MCF 10A (cell line): ENCODE data around the gene SEC24D. TPM values are rescaled to one million over a fixed set of nuclear protein-coding genes. Genes with fewer than 3 reads are reported as not detected.

Experiments
- BruUV-seq: library from RNA; stranded (reverse); fragments of 400-500 nt; replicated peaks from 2 replicates; lab custom pipeline; 2021; lab: Mats Ljungman, UMichigan
- CTCF ChIA-PET: fragments of 300-600 bp; sonication (Branson Sonifier 250); formaldehyde crosslinking; extraction: SDS; loops from one replicate; lab custom pipeline; 2021; ENCODE audit warnings: antibody characterized with exemption, inconsistent platforms; lab: Yijun Ruan, JAX
- POLR2A ChIA-PET: fragments of 300-600, 350-650 bp; sonication (Branson Sonifier 250); formaldehyde crosslinking; extraction: SDS; loops from one replicate; lab custom pipeline; 2020; ENCODE audit warnings: antibody characterized with exemption, inconsistent platforms; lab: Yijun Ruan, JAX
- DNase-seq: peaks from one replicate; pipeline ENCODE4 v3.0.0-alpha.2; 2018; ENCODE audit not compliant: unreplicated experiment
- H3K27ac Mint-ChIP-seq: one replicate; pipeline ENCODE4 v1.8.0; 2022; ENCODE audit warnings: mild to moderate bottlenecking, low read depth, mixed read lengths; ENCODE audit not compliant: unreplicated experiment
- H3K27me3 Mint-ChIP-seq: one replicate; pipeline ENCODE4 v1.8.0; 2022; ENCODE audit warnings: mixed read lengths; ENCODE audit not compliant: insufficient read depth, unreplicated experiment
- H3K36me3 Mint-ChIP-seq: one replicate; pipeline ENCODE4 v1.8.0; 2022; ENCODE audit warnings: mild to moderate bottlenecking, moderate library complexity, mixed read lengths; ENCODE audit not compliant: insufficient read depth, unreplicated experiment
- H3K4me1 Mint-ChIP-seq: one replicate; pipeline ENCODE4 v1.8.0; 2022; ENCODE audit warnings: mixed read lengths; ENCODE audit not compliant: insufficient read depth, unreplicated experiment
- H3K4me3 Mint-ChIP-seq: one replicate; pipeline ENCODE4 v1.8.0; 2022; ENCODE audit warnings: mild to moderate bottlenecking, moderate library complexity, mixed read lengths; ENCODE audit not compliant: unreplicated experiment
- H3K9me3 Mint-ChIP-seq: one replicate; pipeline ENCODE4 v1.8.0; 2022; ENCODE audit warnings: mixed read lengths; ENCODE audit not compliant: unreplicated experiment
- CTCF ChIP-seq: fragments of 200-600 bp; IDR thresholded peaks from one replicate; pipeline ENCODE4 v1.8.0; 2022; ENCODE audit warnings: antibody characterized with exemption, mild to moderate bottlenecking; ENCODE audit not compliant: unreplicated experiment
- intact Hi-C: fragments of 100-400 bp; cut with micrococcal nuclease; formaldehyde crosslinking; loops from 2 replicates; pipeline ENCODE4 v1.14.1; 2022
- total RNA-seq: library from RNA; stranded (reverse); gene quantifications from 2 replicates; pipeline ENCODE4 v1.2.3, GENCODE V29; 2022

The SEC24D gene
- total RNA-seq, 1 experiment from 2014 or later: 117 TPM

GRCh38 chr4:118872181-118872580, 36.3 kb upstream of the SEC24D start:
- H3K27me3 Mint-ChIP-seq: peaks cover 15% of the 10 kb centered on the region
- no peaks in the 10 kb centered on the region for H3K9me3 Mint-ChIP-seq
- no peak for TF ChIP-seq CTCF
- ChIA-PET POLR2A (no interaction called here), CTCF (interaction anchor here (0.6 to 4.1 kb wide), 7 partner anchors 12 to 112 kb away, joined by 3 to 16 read pairs (median 4); no protein-coding TSS in a partner anchor)
- H3K27ac Mint-ChIP-seq: no peak overlapping the region
- BruUV-seq: no TSS peak
- no peaks in the 10 kb centered on the region for H3K4me1 Mint-ChIP-seq
- no peaks in the 10 kb centered on the region for H3K36me3 Mint-ChIP-seq
- intact Hi-C loops: no loop called here
- DNase-seq: no peak
- no peak overlapping the region for H3K4me3 Mint-ChIP-seq

GRCh38 chr4:118869808-118870342, 33.9 kb upstream of the SEC24D start:
- DNase-seq: no peak
- no peak overlapping the region for H3K4me3 Mint-ChIP-seq
- H3K4me1 Mint-ChIP-seq: no peaks in the 10 kb centered on the region
- CTCF ChIA-PET: interaction anchor here (0.6 to 4.1 kb wide), 5 partner anchors 16 to 112 kb away, joined by 3 to 16 read pairs (median 3); partner anchors contain the start of gene SYNPO2
- no peak overlapping the region for H3K27ac Mint-ChIP-seq
- no TSS peak for BruUV-seq
- POLR2A ChIA-PET: interaction anchor here (0.6 to 1.3 kb wide), 2 partner anchors 96 to 185 kb away, joined by 3 to 4 read pairs; partner anchors contain the start of gene METTL14
- no peaks in the 10 kb centered on the region for H3K36me3 Mint-ChIP-seq
- H3K27me3 Mint-ChIP-seq: no peaks in the 10 kb centered on the region
- intact Hi-C loops: no loop called here
- no peak for TF ChIP-seq CTCF
- no peaks in the 10 kb centered on the region for H3K9me3 Mint-ChIP-seq

- DNase-seq: no peak
- ChIA-PET CTCF (interaction anchor here (1.5 to 4.3 kb wide), 2 partner anchors 16 to 26 kb away, joined by 3 to 58 read pairs; no protein-coding TSS in a partner anchor), POLR2A (no interaction called here)
- Mint-ChIP-seq H3K4me3 (no peak overlapping the region), H3K4me1 (no peaks in the 10 kb centered on the region), H3K9me3 (no peaks in the 10 kb centered on the region), H3K36me3 (no peaks in the 10 kb centered on the region), H3K27ac (no peak overlapping the region), H3K27me3 (no peaks in the 10 kb centered on the region)
- intact Hi-C loops: no loop called here
- no peak for TF ChIP-seq CTCF
- no TSS peak for BruUV-seq
Measured at GRCh38 chr4:118867311-118868067, 31.6 kb upstream of the SEC24D start.

- H3K4me3 Mint-ChIP-seq: no peak overlapping the region
- intact Hi-C loops: no loop called here
- H3K9me3 Mint-ChIP-seq: no peaks in the 10 kb centered on the region
- BruUV-seq: no TSS peak
- no peak overlapping the region for H3K27ac Mint-ChIP-seq
- H3K36me3 Mint-ChIP-seq: no peaks in the 10 kb centered on the region
- ChIA-PET POLR2A (no interaction called here), CTCF (interaction anchor here (0.6 to 4.3 kb wide), 11 partner anchors 8 to 584 kb away, joined by 3 to 81 read pairs (median 3); no protein-coding TSS in a partner anchor)
- H3K27me3 Mint-ChIP-seq: no peaks in the 10 kb centered on the region
- TF ChIP-seq CTCF: no peak
- no peaks in the 10 kb centered on the region for H3K4me1 Mint-ChIP-seq
- DNase-seq: no peak
Measured at GRCh38 chr4:118866442-118866841, 30.5 kb upstream of the SEC24D start.
